ENCODE data around the gene TOMM70.

GRCh38 chr3:100368441-100368840, 32.4 kb downstream of the TOMM70 start:
- TF ChIP-seq CTCF (IDR thresholded peaks at IDR 0.05) (no peak), POLR2A (IDR thresholded peaks at IDR 0.05) (no peak)
